Mesendoderm (in vitro differentiated cells): ENCODE data around the gene PALM.

Source experiments
- DNase-seq: peaks from one replicate; pipeline ENCODE4 v3.0.0; 2013
- H2AK5ac ChIP-seq: 2 replicates; pipeline ENCODE4 v1.6.1; 2013; ENCODE audit warnings: low read length, inconsistent platforms
- H2BK120ac ChIP-seq: 2 replicates; pipeline ENCODE4 v1.6.1; 2013; ENCODE audit warnings: low read depth, mild to moderate bottlenecking, low read length, moderate library complexity, mixed read lengths
- H2BK15ac ChIP-seq: replicated peaks from 2 replicates; pipeline ENCODE4 v1.6.1; 2013; ENCODE audit warnings: low read depth, mild to moderate bottlenecking, moderate library complexity
- H2BK5ac ChIP-seq: 2 replicates; pipeline ENCODE4 v1.6.1; 2013; ENCODE audit warnings: low read length, inconsistent platforms
- H3K18ac ChIP-seq: 2 replicates; pipeline ENCODE4 v1.6.1; 2013; ENCODE audit warnings: mild to moderate bottlenecking, low read length, mixed read lengths
- H3K23ac ChIP-seq: one replicate; pipeline ENCODE4 v1.6.1; 2013; ENCODE audit warnings: low read length
- H3K27ac ChIP-seq: 2 replicates; pipeline ENCODE4 v1.5.1; 2013; ENCODE audit warnings: low read depth, mild to moderate bottlenecking, inconsistent platforms, low read length, moderate library complexity
- H3K27me3 ChIP-seq: 2 replicates; pipeline ENCODE4 v1.6.1; 2013; ENCODE audit warnings: low read length, control low read depth, mild to moderate bottlenecking, inconsistent platforms; ENCODE audit not compliant: insufficient read depth, poor library complexity
- H3K36me3 ChIP-seq: 2 replicates; pipeline ENCODE4 v1.6.1; 2013; ENCODE audit warnings: low read length, inconsistent platforms; ENCODE audit not compliant: control insufficient read depth, insufficient read depth
- H3K4ac ChIP-seq: one replicate; pipeline ENCODE4 v1.6.1; 2013; ENCODE audit warnings: low read depth, mild to moderate bottlenecking, low read length, moderate library complexity
- H3K4me1 ChIP-seq: 2 replicates; pipeline ENCODE4 v1.6.1; 2013; ENCODE audit warnings: low read depth, low read length, inconsistent platforms; ENCODE audit not compliant: control insufficient read depth
- H3K4me2 ChIP-seq: 2 replicates; pipeline ENCODE4 v1.6.1; 2013; ENCODE audit warnings: low read length
- H3K4me3 ChIP-seq: 2 replicates; pipeline ENCODE4 v1.5.1; 2013; ENCODE audit warnings: mild to moderate bottlenecking, low read length
- H3K56ac ChIP-seq: one replicate; pipeline ENCODE4 v1.6.1; 2013; ENCODE audit warnings: low read length
- H3K79me1 ChIP-seq: 2 replicates; pipeline ENCODE4 v1.6.1; 2013; ENCODE audit warnings: low read length, inconsistent platforms
- H3K79me2 ChIP-seq: 2 replicates; pipeline ENCODE4 v1.6.1; 2013; ENCODE audit warnings: mild to moderate bottlenecking, low read length; ENCODE audit not compliant: control insufficient read depth, insufficient read depth
- H3K9ac ChIP-seq: 2 replicates; pipeline ENCODE4 v1.6.1; 2013; ENCODE audit warnings: low read length, inconsistent platforms
- H4K5ac ChIP-seq: one replicate; pipeline ENCODE4 v1.6.1; 2013; ENCODE audit warnings: low read length
- H4K8ac ChIP-seq: one replicate; pipeline ENCODE4 v1.6.1; 2013; ENCODE audit warnings: low read depth, mild to moderate bottlenecking, control low read depth, low read length, moderate library complexity
- WGBS: extraction: QIAGEN DNeasy Blood & Tissue Kit; methylation state at CpG from one replicate; pipeline ENCODE4 v1.1.7; 2013; ENCODE audit warnings: low lambda C conversion rate, missing lambda C conversion rate; ENCODE audit not compliant: insufficient coverage; ENCODE audit errors: extremely low coverage; 5-methylcytosine and 5-hydroxymethylcytosine counted together

Gene PALM

GRCh38 chr19:795073-795611 lies 86.4 kb downstream of the PALM start:
- no peak overlapping the region for H4K8ac ChIP-seq
- H3K18ac ChIP-seq, result no peak overlapping the region
- no peak overlapping the region for H2BK15ac ChIP-seq
- H3K56ac ChIP-seq, result no peak overlapping the region
- no peaks in the 10 kb centered on the region for H3K79me1 ChIP-seq
- peaks cover 23% of the 10 kb centered on the region for H3K79me2 ChIP-seq
- no peak overlapping the region for H3K9ac ChIP-seq
- H4K5ac ChIP-seq, result no peak overlapping the region
- no peak overlapping the region for H2BK5ac ChIP-seq
- no peaks in the 10 kb centered on the region for H3K36me3 ChIP-seq
- H3K4me1 ChIP-seq, result peaks cover under 1% of the 10 kb centered on the region
- H3K27me3 ChIP-seq, result no peaks in the 10 kb centered on the region
- no peak overlapping the region for H2AK5ac ChIP-seq
- no CpG with 5 or more reads among the region's 28 CpGs for WGBS
- H3K4me3 ChIP-seq, result no peak overlapping the region
- no peak overlapping the region for H3K27ac ChIP-seq
- no peak overlapping the region for H2BK120ac ChIP-seq
- DNase-seq, result no peak
- no peak overlapping the region for H3K23ac ChIP-seq
- no peak overlapping the region for H3K4ac ChIP-seq
- no peak overlapping the region for H3K4me2 ChIP-seq

GRCh38 chr19:795691-796581 lies 87.2 kb downstream of the PALM start:
- H3K27ac ChIP-seq, result no peak overlapping the region
- no peaks in the 10 kb centered on the region for H3K27me3 ChIP-seq
- H3K56ac ChIP-seq, result no peak overlapping the region
- H3K9ac ChIP-seq, result no peak overlapping the region
- no peak overlapping the region for H2BK120ac ChIP-seq
- no peak overlapping the region for H3K18ac ChIP-seq
- no peak overlapping the region for H4K5ac ChIP-seq
- H3K23ac ChIP-seq, result no peak overlapping the region
- no peaks in the 10 kb centered on the region for H3K36me3 ChIP-seq
- H4K8ac ChIP-seq, result no peak overlapping the region
- H2BK15ac ChIP-seq, result no peak overlapping the region
- H3K79me2 ChIP-seq, result peaks cover 31% of the 10 kb centered on the region
- H2AK5ac ChIP-seq, result no peak overlapping the region
- H3K4me2 ChIP-seq, result no peak overlapping the region
- peak overlapping the region; percentile 57 for H3K4ac ChIP-seq
- H3K79me1 ChIP-seq, result no peaks in the 10 kb centered on the region
- WGBS, result no CpG with 5 or more reads among the region's 39 CpGs
- H3K4me1 ChIP-seq, result peaks cover 3% of the 10 kb centered on the region
- H3K4me3 ChIP-seq, result no peak overlapping the region
- DNase-seq, result no peak
- no peak overlapping the region for H2BK5ac ChIP-seq

- H3K9ac ChIP-seq, result peak within 1 kb of the TSS; percentile 99
- peaks cover 3% of the 10 kb centered on the region for H3K4me1 ChIP-seq
- peak within 1 kb of the TSS; percentile 98 for H3K56ac ChIP-seq
- H3K79me1 ChIP-seq, result no peaks in the 10 kb centered on the region
- peak within 1 kb of the TSS; percentile 100 for H3K4me3 ChIP-seq
- H4K8ac ChIP-seq, result peak within 1 kb of the TSS; percentile 88
- peak within 1 kb of the TSS; percentile 98 for H3K27ac ChIP-seq
- H2BK120ac ChIP-seq, result peak within 1 kb of the TSS; percentile 92
- H3K36me3 ChIP-seq, result no peaks in the 10 kb centered on the region
- peak; percentile 100 for DNase-seq
- peak within 1 kb of the TSS; percentile 100 for H3K4ac ChIP-seq
- peak within 1 kb of the TSS; percentile 98 for H3K23ac ChIP-seq
- peak within 1 kb of the TSS; percentile 73 for H3K4me2 ChIP-seq
- H3K18ac ChIP-seq, result peak within 1 kb of the TSS; percentile 99
- H3K27me3 ChIP-seq, result no peaks in the 10 kb centered on the region
- peaks cover 41% of the 10 kb centered on the region for H3K79me2 ChIP-seq
- H2BK15ac ChIP-seq, result no peak within 1 kb of the TSS
- H2AK5ac ChIP-seq, result no peak within 1 kb of the TSS
- WGBS, result no CpG with 5 or more reads among the region's 83 CpGs
- peak within 1 kb of the TSS; percentile 59 for H2BK5ac ChIP-seq
- H4K5ac ChIP-seq, result no peak within 1 kb of the TSS
Observed at GRCh38 chr19:796692-797527, 88.2 kb downstream of the PALM start, which contains the start of gene PTBP1. Gene PTBP1, plus strand, starts transcription at chr19:797452. Its CDS starts 46 bp downstream, at chr19:797498.
